HG03139 (cell line): ENCODE measurements around the gene DAZAP2.
A peak's percentile ranks its signal among the peaks of the same experiment; 100 is the strongest.
"Not testable (repeated sequence)": the region's sequence is repeated elsewhere in the genome, so short reads cannot be mapped to it uniquely, and the experiment has no call there.

ENCODE experiments used
- ATAC-seq: cut with Tn5 transposase; IDR thresholded peaks from one replicate; pipeline ENCODE4 v1.9.1; 2021; ENCODE audit not compliant: unreplicated experiment

Gene DAZAP2

GRCh38 chr12:51246254-51246853 lies 7.7 kb downstream of the DAZAP2 start:
- no peak for ATAC-seq

GRCh38 chr12:51247523-51248206 lies 9.0 kb downstream of the DAZAP2 start:
- no peak for ATAC-seq

- ATAC-seq: no peak
Measured at GRCh38 chr12:51253276-51253675, 14.7 kb downstream of the DAZAP2 start.

- ATAC-seq: no peak
Measured at GRCh38 chr12:51254536-51254935, 15.9 kb downstream of the DAZAP2 start.

GRCh38 chr12:51259600-51259999 lies 21.0 kb downstream of the DAZAP2 start:
- ATAC-seq: not testable (repeated sequence)

- ATAC-seq: no peak
Measured at GRCh38 chr12:51262758-51263177, 24.1 kb downstream of the DAZAP2 start.

GRCh38 chr12:51263341-51263740 lies 24.7 kb downstream of the DAZAP2 start:
- no peak for ATAC-seq

- no peak for ATAC-seq
Measured at GRCh38 chr12:51264297-51264696, 25.7 kb downstream of the DAZAP2 start.

GRCh38 chr12:51265024-51265423 lies 26.4 kb downstream of the DAZAP2 start:
- ATAC-seq: no peak

GRCh38 chr12:51269174-51270066 lies 30.8 kb downstream of the DAZAP2 start:
- ATAC-seq: peak; percentile 38

- ATAC-seq: peak; percentile 72
Measured at GRCh38 chr12:51270067-51270950, 31.7 kb downstream of the DAZAP2 start, which contains the start of gene SMAGP. Gene SMAGP, minus strand, starts transcription at chr12:51270415. Its CDS starts 1,137 bp downstream, at chr12:51269278.

GRCh38 chr12:51270951-51271518 lies 32.4 kb downstream of the DAZAP2 start:
- ATAC-seq: no peak

- not testable (repeated sequence) for ATAC-seq
Measured at GRCh38 chr12:51272810-51273209, 34.2 kb downstream of the DAZAP2 start.

GRCh38 chr12:51275088-51275487 lies 36.5 kb downstream of the DAZAP2 start:
- ATAC-seq: no peak

- no peak for ATAC-seq
Measured at GRCh38 chr12:51281202-51281924, 42.7 kb downstream of the DAZAP2 start.

- no peak for ATAC-seq
Measured at GRCh38 chr12:51285843-51286242, 47.2 kb downstream of the DAZAP2 start.

- not testable (repeated sequence) for ATAC-seq
Measured at GRCh38 chr12:51291603-51292513, 53.2 kb downstream of the DAZAP2 start.
